GM21723 (cell line): ENCODE results near the gene MOG.
"Not testable (repeated sequence)": the region's sequence is repeated elsewhere in the genome, so short reads cannot be mapped to it uniquely, and the experiment has no call there.

Source experiments
- ATAC-seq: cut with Tn5 transposase; IDR thresholded peaks from one replicate; pipeline ENCODE4 v1.9.1; 2021; ENCODE audit warnings: mild to moderate bottlenecking, moderate library complexity; ENCODE audit not compliant: unreplicated experiment

The MOG gene

GRCh38 chr6:29637247-29637646, 19.6 kb upstream of the MOG start:
- no peak for ATAC-seq

DNA sequence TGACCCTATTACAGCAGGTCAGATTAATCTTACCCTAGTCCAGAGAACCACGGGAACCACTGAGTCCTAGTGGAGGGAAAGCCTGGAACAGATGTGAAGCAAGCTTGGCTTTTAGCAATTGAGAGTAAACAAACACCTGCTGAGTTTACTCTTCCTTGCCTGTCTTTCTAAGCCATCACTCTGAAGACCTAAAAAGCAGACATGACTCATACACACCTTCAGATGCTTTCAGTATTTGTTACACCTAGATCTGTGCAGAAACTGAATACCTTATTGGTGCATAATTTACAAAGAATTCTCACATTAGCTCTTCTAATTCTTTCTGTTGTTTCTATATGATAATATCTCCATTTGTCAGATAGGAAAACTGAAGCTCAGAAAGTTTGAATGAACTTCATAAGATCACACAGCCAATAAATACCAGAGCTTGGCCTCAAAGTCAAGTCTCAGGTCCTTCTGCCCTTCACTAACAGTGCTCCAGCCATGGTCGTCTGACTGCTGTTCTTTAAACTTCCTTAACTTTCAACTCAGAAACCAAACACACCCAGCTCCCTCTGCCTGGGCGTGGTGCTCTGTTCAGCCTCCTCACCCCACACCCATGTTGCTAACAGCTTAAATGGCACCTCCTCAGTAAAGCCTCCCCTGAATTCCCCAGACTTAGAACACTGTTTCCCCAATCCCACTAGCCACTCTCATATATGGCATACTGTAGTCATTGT, 15.3 kb upstream of the MOG start:
- ATAC-seq: no peak

- no peak for ATAC-seq
Observed at GRCh38 chr6:29647927-29648642, 8.8 kb upstream of the MOG start.

GRCh38 chr6:29649701-29650673, 6.9 kb upstream of the MOG start:
- ATAC-seq: peak; percentile 96

- no peak for ATAC-seq
Observed at GRCh38 chr6:29651413-29652197, 5.3 kb upstream of the MOG start.

DNA sequence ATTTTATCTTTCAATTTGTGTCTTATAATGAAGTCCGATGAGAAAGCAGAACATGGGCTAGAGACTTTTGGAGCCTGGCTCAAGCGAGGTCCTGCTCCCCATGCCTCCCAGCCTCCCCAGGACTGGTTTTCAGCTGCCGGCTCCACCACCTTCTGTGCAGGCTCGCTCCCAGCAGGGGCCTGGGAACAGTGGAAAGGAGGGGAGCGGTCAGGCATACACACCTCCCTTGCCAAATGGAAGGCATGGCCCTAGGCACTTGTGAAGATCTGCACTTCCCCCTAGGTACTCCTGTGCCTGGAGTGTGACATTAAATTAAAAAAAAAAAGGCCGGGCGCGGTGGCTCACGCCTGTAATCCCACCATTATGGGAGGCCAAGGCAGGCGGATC, 4.7 kb upstream of the MOG start:
- ATAC-seq: no peak

DNA sequence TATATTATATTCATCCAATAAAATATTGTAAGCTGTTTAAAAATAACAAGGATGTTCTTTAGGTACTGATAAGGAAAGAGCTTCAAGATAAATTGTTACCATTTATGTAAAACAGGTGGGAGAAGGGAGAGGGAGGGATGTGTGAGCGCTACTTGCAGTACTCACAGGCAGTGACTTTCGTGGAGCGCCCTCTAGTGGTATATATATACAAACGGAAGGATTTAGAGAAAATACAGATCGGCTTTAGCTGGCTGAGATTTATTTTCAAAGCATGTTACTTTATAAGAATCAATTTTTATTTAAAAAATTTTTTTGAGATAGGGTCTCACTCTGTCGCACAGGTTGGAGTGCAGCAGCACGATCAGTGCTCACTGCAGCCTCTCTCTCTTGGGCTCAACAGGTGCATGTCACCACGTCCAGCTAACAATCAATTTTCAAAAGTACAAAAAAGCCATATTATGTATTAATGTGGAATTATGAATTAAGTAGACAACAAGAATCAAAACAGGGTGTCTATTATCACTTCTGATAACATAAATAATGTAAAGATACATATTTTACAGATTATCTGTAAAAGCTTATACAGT, 3.3 kb upstream of the MOG start:
- ATAC-seq: no peak

DNA sequence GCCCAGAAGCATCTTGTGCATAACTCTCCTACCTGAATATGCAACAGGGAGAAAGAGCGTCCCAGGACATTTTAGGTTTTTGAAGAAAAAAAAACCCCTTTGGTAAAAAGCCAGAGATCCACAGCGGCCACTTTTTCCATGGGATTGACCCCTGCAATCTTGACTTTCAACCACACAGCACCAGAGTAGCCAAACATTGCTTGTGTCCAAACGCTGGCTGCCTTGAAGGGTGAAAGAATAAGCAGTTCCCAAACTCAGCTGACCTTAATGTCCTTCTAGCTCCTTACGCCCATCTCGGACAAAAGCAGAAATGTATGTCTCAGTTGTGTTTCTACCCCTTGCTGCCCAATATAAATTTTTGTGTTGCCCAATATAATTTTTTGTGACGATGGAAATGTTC, 1.2 kb upstream of the MOG start:
- ATAC-seq: no peak

DNA sequence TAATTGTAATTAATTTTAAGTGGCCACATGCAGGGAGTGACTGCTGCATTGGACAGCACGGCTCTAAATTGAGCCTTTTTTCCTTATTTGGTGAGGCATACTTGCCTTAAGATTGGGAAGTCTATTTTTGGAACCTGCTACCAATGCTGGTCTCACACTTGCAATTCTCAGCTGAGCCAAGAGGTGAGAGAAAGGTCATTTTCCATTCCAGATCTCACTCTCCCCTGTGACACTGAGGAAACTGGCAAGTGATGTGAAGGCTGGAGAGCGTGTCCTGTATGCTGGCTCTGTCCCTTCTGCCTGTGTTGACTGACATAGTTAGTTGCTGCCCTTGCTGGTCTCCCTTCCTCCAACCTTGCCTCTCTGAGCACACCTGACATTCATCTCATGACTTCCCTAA, 735 bp upstream of the MOG start:
- ATAC-seq: no peak

GRCh38 chr6:29661071-29661470, 4.2 kb downstream of the MOG start:
- no peak for ATAC-seq

DNA sequence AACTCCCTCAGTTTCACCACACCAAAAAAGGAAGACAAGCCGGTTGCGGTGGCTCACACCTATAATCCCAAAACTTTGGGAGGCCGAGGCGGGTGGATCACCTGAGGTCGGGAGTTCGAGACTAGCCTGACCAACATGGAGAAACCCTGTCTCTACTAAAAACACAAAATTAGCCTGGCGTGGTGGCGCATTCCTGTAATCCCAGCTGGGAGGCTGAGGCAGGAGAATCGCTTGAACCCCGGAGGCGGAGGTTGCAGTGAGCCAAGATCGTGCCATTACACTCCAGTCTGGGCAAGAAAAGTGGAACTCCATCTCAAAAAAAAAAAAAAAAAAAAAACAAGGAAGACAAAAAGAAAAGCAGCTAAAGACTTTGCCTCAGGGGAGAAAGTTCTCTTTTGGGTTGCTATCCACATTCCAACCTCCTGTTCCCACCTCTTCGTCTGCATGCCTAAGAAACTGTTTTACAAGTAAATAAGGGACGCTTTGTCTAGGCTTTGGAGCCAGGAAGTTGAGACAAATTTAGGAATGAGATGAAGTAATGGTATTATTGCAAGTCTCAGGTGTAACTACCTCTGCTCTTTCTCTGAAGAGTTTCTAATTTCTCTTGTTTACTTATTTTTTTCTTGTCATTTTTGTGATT, 4.7 kb downstream of the MOG start:
- ATAC-seq: not testable (repeated sequence)

GRCh38 chr6:29663300-29664042, 6.6 kb downstream of the MOG start:
- no peak for ATAC-seq

DNA sequence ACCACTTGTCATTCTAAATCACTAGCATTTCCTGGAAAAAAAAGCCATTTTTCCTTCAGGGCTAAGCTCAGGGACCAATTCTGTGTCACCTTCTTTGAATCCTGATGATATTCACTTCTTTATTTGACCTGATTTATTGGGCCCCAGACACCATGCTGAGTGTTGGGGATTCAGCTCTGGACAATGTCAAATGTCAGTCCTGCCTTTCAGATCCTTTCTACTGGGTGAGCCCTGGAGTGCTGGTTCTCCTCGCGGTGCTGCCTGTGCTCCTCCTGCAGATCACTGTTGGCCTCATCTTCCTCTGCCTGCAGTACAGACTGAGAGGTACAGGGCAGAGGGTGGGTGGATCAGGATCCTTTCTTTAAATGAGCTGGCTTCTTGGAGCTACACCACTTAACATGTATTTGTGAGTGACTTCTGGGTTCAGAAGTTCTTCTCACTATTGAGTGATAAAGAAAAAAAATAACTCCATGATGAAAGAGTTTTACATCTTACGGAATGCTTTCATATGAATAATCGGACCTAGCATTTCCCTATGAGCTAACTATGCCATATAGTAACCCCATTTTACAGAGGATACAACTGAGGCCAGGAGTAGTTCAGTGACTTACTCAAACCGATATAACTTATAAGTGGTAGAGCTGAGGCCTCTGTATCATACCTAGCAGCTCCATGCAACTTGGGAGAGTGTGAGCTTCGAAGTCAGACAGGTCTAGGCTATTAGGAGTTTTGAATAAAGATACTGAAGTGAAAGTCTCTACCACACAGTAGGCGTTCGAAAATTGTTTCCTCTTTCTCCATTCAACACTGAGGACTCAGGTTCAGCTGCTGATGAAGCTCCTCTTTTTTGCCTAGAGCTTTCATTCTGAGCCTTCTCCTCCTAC, 9.3 kb downstream of the MOG start:
- no peak for ATAC-seq

- no peak for ATAC-seq
Observed at GRCh38 chr6:29666826-29667130, 9.9 kb downstream of the MOG start.

DNA sequence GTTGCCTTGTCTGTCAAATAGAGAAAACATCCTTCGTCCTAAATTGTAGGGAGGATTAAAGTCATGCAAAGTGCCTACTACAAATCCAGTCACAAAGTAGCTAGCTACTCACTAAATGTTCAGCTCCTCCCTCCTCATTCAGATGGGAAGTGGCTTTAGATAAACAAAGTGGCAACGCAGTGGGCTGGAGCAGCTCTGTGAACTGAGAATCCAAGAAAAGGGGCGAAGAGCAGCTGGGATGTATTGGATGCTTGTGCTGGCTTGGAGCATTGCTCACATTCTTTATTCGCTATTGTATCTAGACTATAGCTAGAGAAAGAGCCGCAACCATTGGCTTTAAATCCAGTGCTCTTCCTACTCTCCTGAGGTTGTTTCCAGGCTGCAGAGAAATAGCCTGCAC, 10.3 kb downstream of the MOG start:
- ATAC-seq: no peak

DNA sequence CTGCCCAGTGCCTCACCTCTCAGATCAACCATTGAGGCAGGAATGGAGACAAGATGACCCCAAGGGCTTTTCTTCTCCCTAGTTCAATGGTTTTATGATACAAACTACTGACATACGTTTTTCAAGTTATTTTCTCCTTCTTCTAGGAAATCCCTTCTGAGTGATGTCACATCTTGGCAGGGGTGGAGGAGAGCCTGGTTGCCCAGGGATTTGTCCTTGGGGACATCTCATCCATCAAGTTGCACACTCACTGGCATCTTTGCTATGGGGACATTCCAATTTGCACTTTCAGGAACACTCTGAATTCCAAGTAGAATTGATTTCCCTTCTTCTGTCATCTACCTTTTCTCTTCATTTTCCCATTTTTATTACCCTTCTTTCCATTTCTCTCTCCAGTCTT, 14.1 kb downstream of the MOG start:
- no peak for ATAC-seq

- not testable (repeated sequence) for ATAC-seq
Observed at GRCh38 chr6:29672116-29672515, 15.2 kb downstream of the MOG start.

GRCh38 chr6:29673161-29673560, 16.3 kb downstream of the MOG start:
- ATAC-seq: no peak
